T-helper 1 cell (primary cell): ENCODE data around the gene GFI1.
A peak's percentile ranks its signal among the peaks of the same experiment; 100 is the strongest.
"Not testable (repeated sequence)": the region's sequence is repeated elsewhere in the genome, so short reads cannot be mapped to it uniquely, and the experiment has no call there.

Experiments used
- DNase-seq, 5 donors: peaks; one replicate each; pipeline ENCODE4 v3.0.0-alpha.2; 2012 to 2020

The GFI1 gene

GRCh38 chr1:92464588-92465255 lies 22.0 kb downstream of the GFI1 start:
- peak in 1 of 5 donors; percentile 20 for DNase-seq

- peak in 1 of 5 donors; percentile 27 for DNase-seq
Measured at GRCh38 chr1:92461364-92462097, 25.2 kb downstream of the GFI1 start.

- peak in 1 of 5 donors; percentile 33 for DNase-seq
Measured at GRCh38 chr1:92459871-92460320, 26.8 kb downstream of the GFI1 start.

GRCh38 chr1:92458146-92458545 lies 28.6 kb downstream of the GFI1 start:
- no peak for DNase-seq

GRCh38 chr1:92447976-92448375 lies 38.7 kb downstream of the GFI1 start:
- no peak for DNase-seq

- DNase-seq: no peak
Measured at GRCh38 chr1:92447033-92447681, 39.6 kb downstream of the GFI1 start.

- DNase-seq: no peak
Measured at GRCh38 chr1:92446546-92446945, 40.2 kb downstream of the GFI1 start.

- no peak for DNase-seq
Measured at GRCh38 chr1:92445865-92446264, 40.9 kb downstream of the GFI1 start.

GRCh38 chr1:92444351-92444750 lies 42.4 kb downstream of the GFI1 start:
- DNase-seq: no peak

GRCh38 chr1:92443893-92444292 lies 42.8 kb downstream of the GFI1 start:
- DNase-seq: no peak

GRCh38 chr1:92442351-92442750 lies 44.4 kb downstream of the GFI1 start:
- no peak for DNase-seq

- no peak for DNase-seq
Measured at GRCh38 chr1:92441697-92442342, 44.9 kb downstream of the GFI1 start.

GRCh38 chr1:92441316-92441696 lies 45.4 kb downstream of the GFI1 start:
- no peak for DNase-seq

GRCh38 chr1:92439291-92439690 lies 47.4 kb downstream of the GFI1 start:
- DNase-seq: no peak

GRCh38 chr1:92434572-92434971 lies 52.2 kb downstream of the GFI1 start:
- not testable (repeated sequence) for DNase-seq

- DNase-seq: no peak
Measured at GRCh38 chr1:92430030-92430429, 56.7 kb downstream of the GFI1 start.

- DNase-seq: no peak
Measured at GRCh38 chr1:92425617-92426016, 61.1 kb downstream of the GFI1 start.
